ENCODE results near the gene SPINK5.

SPINK5 gene

DNA sequence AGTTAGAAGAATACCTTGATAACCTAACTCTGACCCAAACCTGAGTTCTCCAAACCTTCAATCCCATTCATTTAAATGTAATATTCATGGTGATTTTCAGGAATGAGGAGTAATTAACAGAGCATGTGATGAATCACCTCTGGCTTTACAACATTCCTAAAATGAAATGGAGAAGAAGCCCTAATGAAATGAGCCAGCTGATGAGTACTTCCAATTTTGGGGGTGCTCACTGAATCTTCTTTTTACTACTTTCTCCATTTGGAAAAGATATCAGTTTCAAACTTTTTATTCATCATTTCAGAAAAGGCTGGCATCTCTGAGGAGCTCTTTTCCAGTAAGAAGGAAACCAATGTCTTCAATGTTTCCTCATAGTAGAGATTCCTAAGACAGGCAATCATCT is 2.9 kb upstream of the SPINK5 start:
- no peaks in the 10 kb centered on the region for H3K36me3 ChIP-seq
- peaks cover 5% of the 10 kb centered on the region for H3K9me3 ChIP-seq (ENCODE audit: severe bottlenecking)
- TF ChIP-seq CTCF (IDR thresholded peaks at IDR 0.05; ENCODE audit: low read depth, low read length), result no peak
- no peak overlapping the region for H3K4me3 ChIP-seq (ENCODE audit: low read depth, low read length)
- H3K27me3 ChIP-seq (ENCODE audit: insufficient read depth, low read depth, severe bottlenecking), result no peaks in the 10 kb centered on the region
- H3K27ac ChIP-seq, result no peak overlapping the region
- no peak for DNase-seq

DNA sequence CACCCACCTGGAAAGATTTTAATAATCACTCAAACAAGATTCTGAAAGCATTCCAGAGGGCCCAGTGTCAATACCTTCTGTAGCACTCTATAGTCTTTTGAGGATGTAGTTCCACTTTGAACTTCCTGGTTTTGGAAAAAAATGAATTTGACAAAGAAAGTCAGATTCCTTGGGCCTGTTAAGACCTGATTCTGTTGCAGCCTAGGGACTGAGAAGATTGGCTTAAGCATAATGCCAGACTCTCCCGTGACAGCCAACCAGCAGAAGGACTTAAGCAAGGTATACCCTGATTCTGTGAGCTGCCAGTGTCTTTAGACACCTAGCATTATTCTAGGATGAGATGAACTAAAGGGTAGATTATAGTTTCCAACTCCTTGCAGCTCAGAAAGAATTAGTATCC is 6.8 kb downstream of the SPINK5 start:
- H3K4me3 ChIP-seq (ENCODE audit: low read depth, low read length), result no peak overlapping the region
- DNase-seq, result no peak
- no peaks in the 10 kb centered on the region for H3K36me3 ChIP-seq
- H3K27me3 ChIP-seq (ENCODE audit: insufficient read depth, low read depth, severe bottlenecking), result no peaks in the 10 kb centered on the region
- no peak overlapping the region for H3K27ac ChIP-seq
- no peak for TF ChIP-seq CTCF (IDR thresholded peaks at IDR 0.05; ENCODE audit: low read depth, low read length)
- no peaks in the 10 kb centered on the region for H3K9me3 ChIP-seq (ENCODE audit: severe bottlenecking)

- H3K27me3 ChIP-seq (ENCODE audit: insufficient read depth, low read depth, severe bottlenecking), result no peaks in the 10 kb centered on the region
- H3K4me3 ChIP-seq (ENCODE audit: low read depth, low read length), result no peak overlapping the region
- no peak for TF ChIP-seq CTCF (IDR thresholded peaks at IDR 0.05; ENCODE audit: low read depth, low read length)
- no peaks in the 10 kb centered on the region for H3K36me3 ChIP-seq
- H3K27ac ChIP-seq, result no peak overlapping the region
- no peak for DNase-seq
- no peaks in the 10 kb centered on the region for H3K9me3 ChIP-seq (ENCODE audit: severe bottlenecking)
Measured at GRCh38 chr5:148072207-148072606, 8.4 kb downstream of the SPINK5 start.

DNA sequence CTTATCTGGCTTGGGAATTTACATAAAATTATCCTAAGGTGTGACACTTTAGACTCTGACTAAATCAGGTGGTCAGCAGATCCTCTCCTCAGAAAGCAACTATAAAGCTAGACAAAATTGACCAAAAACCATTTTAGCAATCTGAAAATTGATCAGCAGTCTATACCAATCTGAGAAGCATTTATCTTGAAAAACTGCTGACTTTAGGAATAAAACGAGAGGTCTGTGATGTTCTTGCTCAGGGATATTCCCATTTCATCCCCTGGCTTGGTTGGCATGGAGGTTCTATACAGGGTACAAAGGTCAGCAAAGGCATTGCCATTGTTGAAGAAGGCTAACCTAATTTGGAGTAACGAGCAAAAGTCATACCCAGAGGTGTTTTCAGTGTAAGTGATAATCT is 11.7 kb downstream of the SPINK5 start:
- DNase-seq, result no peak
- no peak overlapping the region for H3K27ac ChIP-seq
- no peaks in the 10 kb centered on the region for H3K9me3 ChIP-seq (ENCODE audit: severe bottlenecking)
- no peaks in the 10 kb centered on the region for H3K27me3 ChIP-seq (ENCODE audit: insufficient read depth, low read depth, severe bottlenecking)
- no peak overlapping the region for H3K4me3 ChIP-seq (ENCODE audit: low read depth, low read length)
- no peaks in the 10 kb centered on the region for H3K36me3 ChIP-seq
- TF ChIP-seq CTCF (IDR thresholded peaks at IDR 0.05; ENCODE audit: low read depth, low read length), result no peak

- no peak overlapping the region for H3K27ac ChIP-seq
- H3K9me3 ChIP-seq (ENCODE audit: severe bottlenecking), result no peaks in the 10 kb centered on the region
- H3K4me3 ChIP-seq (ENCODE audit: low read depth, low read length), result no peak overlapping the region
- DNase-seq, result no peak
- H3K27me3 ChIP-seq (ENCODE audit: insufficient read depth, low read depth, severe bottlenecking), result no peaks in the 10 kb centered on the region
- no peaks in the 10 kb centered on the region for H3K36me3 ChIP-seq
- TF ChIP-seq CTCF (IDR thresholded peaks at IDR 0.05; ENCODE audit: low read depth, low read length), result no peak
Measured at GRCh38 chr5:148083203-148083602, 19.4 kb downstream of the SPINK5 start.

DNA sequence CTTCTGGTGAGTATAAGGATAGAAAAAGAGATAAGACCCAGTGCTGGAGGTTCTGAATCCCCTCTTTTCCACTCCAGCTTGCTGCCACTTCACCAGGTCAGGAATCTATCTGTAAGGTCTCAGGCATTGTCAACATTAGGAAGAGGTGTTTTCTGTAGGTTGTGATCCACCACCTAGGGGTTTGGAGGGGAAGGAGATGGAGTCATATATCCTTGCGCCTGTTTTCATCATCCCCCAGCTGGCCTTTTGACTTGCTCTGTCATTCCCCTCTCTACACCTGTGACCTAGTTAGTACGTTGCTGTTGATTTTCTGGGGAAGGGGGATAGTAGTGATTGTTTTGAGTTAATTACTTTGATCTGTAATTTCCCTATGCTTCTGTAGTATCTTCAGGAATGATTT is 20.5 kb downstream of the SPINK5 start:
- DNase-seq, result no peak
- no peaks in the 10 kb centered on the region for H3K27me3 ChIP-seq (ENCODE audit: insufficient read depth, low read depth, severe bottlenecking)
- no peaks in the 10 kb centered on the region for H3K9me3 ChIP-seq (ENCODE audit: severe bottlenecking)
- no peaks in the 10 kb centered on the region for H3K36me3 ChIP-seq
- H3K27ac ChIP-seq, result no peak overlapping the region
- TF ChIP-seq CTCF (IDR thresholded peaks at IDR 0.05; ENCODE audit: low read depth, low read length), result no peak
- H3K4me3 ChIP-seq (ENCODE audit: low read depth, low read length), result no peak overlapping the region
